Neural progenitor cell (in vitro differentiated cells): ENCODE data around the gene ANTXRL.

Experiments used
- EZH2 ChIP-seq: fragments of 200-600 bp; sonication (generic); IDR thresholded peaks from 2 replicates; pipeline ENCODE4 v1.6.1; 2017; ENCODE audit warnings: antibody characterized with exemption, mild to moderate bottlenecking, moderate library complexity
- EZH2phosphoT487 ChIP-seq: fragments of 200-600 bp; sonication (generic); IDR thresholded peaks from 2 replicates; pipeline ENCODE4 v1.6.1; 2017; ENCODE audit warnings: antibody characterized with exemption
- TF ChIP-seq, protein P1 (sequence below): fragments of 200-600 bp; sonication (generic); IDR thresholded peaks from 2 replicates; pipeline ENCODE4 v1.5.1; 2017; ENCODE audit warnings: antibody characterized with exemption, mild to moderate bottlenecking

DNA sequence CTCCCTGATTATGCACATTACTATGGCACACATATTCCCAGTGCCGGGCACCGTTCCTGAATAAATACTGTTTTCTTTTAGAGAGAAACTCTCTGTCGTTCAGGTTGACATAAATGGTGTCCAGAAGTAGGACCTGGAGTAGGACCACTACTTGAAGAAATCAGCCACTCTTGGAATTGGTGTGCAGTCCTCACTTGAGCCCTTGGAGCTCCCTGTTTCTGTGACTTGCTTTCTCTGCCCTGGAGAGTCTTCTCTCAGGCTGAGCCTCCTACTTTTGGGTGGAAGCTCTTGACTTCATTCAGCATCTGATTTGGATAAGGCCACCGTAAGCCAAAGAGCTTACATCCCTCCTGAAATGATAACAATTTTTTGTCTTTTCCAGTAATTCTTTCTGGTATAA is 29.7 kb upstream of the ANTXRL start:
- TF ChIP-seq, protein P1, sequence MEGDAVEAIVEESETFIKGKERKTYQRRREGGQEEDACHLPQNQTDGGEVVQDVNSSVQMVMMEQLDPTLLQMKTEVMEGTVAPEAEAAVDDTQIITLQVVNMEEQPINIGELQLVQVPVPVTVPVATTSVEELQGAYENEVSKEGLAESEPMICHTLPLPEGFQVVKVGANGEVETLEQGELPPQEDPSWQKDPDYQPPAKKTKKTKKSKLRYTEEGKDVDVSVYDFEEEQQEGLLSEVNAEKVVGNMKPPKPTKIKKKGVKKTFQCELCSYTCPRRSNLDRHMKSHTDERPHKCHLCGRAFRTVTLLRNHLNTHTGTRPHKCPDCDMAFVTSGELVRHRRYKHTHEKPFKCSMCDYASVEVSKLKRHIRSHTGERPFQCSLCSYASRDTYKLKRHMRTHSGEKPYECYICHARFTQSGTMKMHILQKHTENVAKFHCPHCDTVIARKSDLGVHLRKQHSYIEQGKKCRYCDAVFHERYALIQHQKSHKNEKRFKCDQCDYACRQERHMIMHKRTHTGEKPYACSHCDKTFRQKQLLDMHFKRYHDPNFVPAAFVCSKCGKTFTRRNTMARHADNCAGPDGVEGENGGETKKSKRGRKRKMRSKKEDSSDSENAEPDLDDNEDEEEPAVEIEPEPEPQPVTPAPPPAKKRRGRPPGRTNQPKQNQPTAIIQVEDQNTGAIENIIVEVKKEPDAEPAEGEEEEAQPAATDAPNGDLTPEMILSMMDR: no peak
- no peak for TF ChIP-seq EZH2phosphoT487
- no peak for TF ChIP-seq EZH2
